ENCODE measurements around the gene KCNB1.

The KCNB1 gene

GRCh38 chr20:49406666-49407065, 75.8 kb downstream of the KCNB1 start:
- no peaks in the 10 kb centered on the region for H3K9me3 ChIP-seq (ENCODE audit: insufficient read depth, low read depth, low read length)
- H3K4me3 ChIP-seq (ENCODE audit: low read length), result no peak overlapping the region
- H3K9ac ChIP-seq (ENCODE audit: low read depth, low read length), result no peak overlapping the region
- H3K27ac ChIP-seq (ENCODE audit: low read depth, low read length), result no peak overlapping the region
- H3K27me3 ChIP-seq (ENCODE audit: insufficient read depth, low read length), result no peaks in the 10 kb centered on the region
- 80% methylated on average over 7 of the region's 9 CpGs for WGBS
- peaks cover 7% of the 10 kb centered on the region; the same call in 1 of the 2 replicates for H3K4me1 ChIP-seq (ENCODE audit: insufficient read depth, low read length)
- no peaks in the 10 kb centered on the region for H3K36me3 ChIP-seq (ENCODE audit: insufficient read depth, low read length)

- H3K4me3 ChIP-seq (ENCODE audit: low read length), result no peak overlapping the region
- no peaks in the 10 kb centered on the region for H3K27me3 ChIP-seq (ENCODE audit: insufficient read depth, low read length)
- 76% methylated on average over 5 of the region's 5 CpGs for WGBS
- H3K4me1 ChIP-seq (ENCODE audit: insufficient read depth, low read length), result peaks cover 7% of the 10 kb centered on the region; the same call in 1 of the 2 replicates
- no peak overlapping the region for H3K27ac ChIP-seq (ENCODE audit: low read depth, low read length)
- no peaks in the 10 kb centered on the region for H3K36me3 ChIP-seq (ENCODE audit: insufficient read depth, low read length)
- H3K9me3 ChIP-seq (ENCODE audit: insufficient read depth, low read depth, low read length), result no peaks in the 10 kb centered on the region
- H3K9ac ChIP-seq (ENCODE audit: low read depth, low read length), result no peak overlapping the region
These were observed 76.8 kb downstream of the KCNB1 start for GRCh38 chr20:49405696-49406095.

- no peak overlapping the region for H3K27ac ChIP-seq (ENCODE audit: low read depth, low read length)
- WGBS, result 50% methylated on average over 8 of the region's 8 CpGs
- no peak overlapping the region for H3K9ac ChIP-seq (ENCODE audit: low read depth, low read length)
- H3K9me3 ChIP-seq (ENCODE audit: insufficient read depth, low read depth, low read length), result no peaks in the 10 kb centered on the region
- H3K4me3 ChIP-seq (ENCODE audit: low read length), result no peak overlapping the region
- no peaks in the 10 kb centered on the region for H3K36me3 ChIP-seq (ENCODE audit: insufficient read depth, low read length)
- H3K4me1 ChIP-seq (ENCODE audit: insufficient read depth, low read length), result peaks cover 7% of the 10 kb centered on the region; the same call in 1 of the 2 replicates
- H3K27me3 ChIP-seq (ENCODE audit: insufficient read depth, low read length), result no peaks in the 10 kb centered on the region
These were observed 77.3 kb downstream of the KCNB1 start for GRCh38 chr20:49405062-49405683.

GRCh38 chr20:49404461-49404860, 78.0 kb downstream of the KCNB1 start:
- 98% methylated on average over 2 of the region's 3 CpGs for WGBS
- Histone ChIP-seq H3K27ac (ENCODE audit: low read depth, low read length) (no peak overlapping the region), H3K4me1 (ENCODE audit: insufficient read depth, low read length) (peaks cover 7% of the 10 kb centered on the region; the same call in 1 of the 2 replicates), H3K36me3 (ENCODE audit: insufficient read depth, low read length) (no peaks in the 10 kb centered on the region), H3K27me3 (ENCODE audit: insufficient read depth, low read length) (no peaks in the 10 kb centered on the region), H3K4me3 (ENCODE audit: low read length) (no peak overlapping the region), H3K9me3 (ENCODE audit: insufficient read depth, low read depth, low read length) (no peaks in the 10 kb centered on the region), H3K9ac (ENCODE audit: low read depth, low read length) (no peak overlapping the region)

- Histone ChIP-seq H3K27me3 (ENCODE audit: insufficient read depth, low read length) (no peaks in the 10 kb centered on the region), H3K4me3 (ENCODE audit: low read length) (no peak overlapping the region), H3K36me3 (ENCODE audit: insufficient read depth, low read length) (no peaks in the 10 kb centered on the region), H3K9me3 (ENCODE audit: insufficient read depth, low read depth, low read length) (no peaks in the 10 kb centered on the region), H3K9ac (ENCODE audit: low read depth, low read length) (no peak overlapping the region), H3K4me1 (ENCODE audit: insufficient read depth, low read length) (peaks cover 7% of the 10 kb centered on the region; the same call in 1 of the 2 replicates), H3K27ac (ENCODE audit: low read depth, low read length) (no peak overlapping the region)
- WGBS, result 79% methylated on average over 9 of the region's 9 CpGs
These were observed 78.6 kb downstream of the KCNB1 start for GRCh38 chr20:49403911-49404310.

GRCh38 chr20:49403012-49403411, 79.5 kb downstream of the KCNB1 start:
- no peak overlapping the region for H3K9ac ChIP-seq (ENCODE audit: low read depth, low read length)
- no peaks in the 10 kb centered on the region for H3K36me3 ChIP-seq (ENCODE audit: insufficient read depth, low read length)
- H3K4me3 ChIP-seq (ENCODE audit: low read length), result no peak overlapping the region
- 88% methylated on average over 2 of the region's 2 CpGs for WGBS
- H3K4me1 ChIP-seq (ENCODE audit: insufficient read depth, low read length), result peaks cover 7% of the 10 kb centered on the region; the same call in 1 of the 2 replicates
- H3K27me3 ChIP-seq (ENCODE audit: insufficient read depth, low read length), result no peaks in the 10 kb centered on the region
- no peaks in the 10 kb centered on the region for H3K9me3 ChIP-seq (ENCODE audit: insufficient read depth, low read depth, low read length)
- no peak overlapping the region for H3K27ac ChIP-seq (ENCODE audit: low read depth, low read length)

- H3K36me3 ChIP-seq (ENCODE audit: insufficient read depth, low read length), result no peaks in the 10 kb centered on the region
- H3K27ac ChIP-seq (ENCODE audit: low read depth, low read length), result no peak overlapping the region
- no peak overlapping the region for H3K9ac ChIP-seq (ENCODE audit: low read depth, low read length)
- H3K27me3 ChIP-seq (ENCODE audit: insufficient read depth, low read length), result no peaks in the 10 kb centered on the region
- WGBS, result 68% methylated on average over 3 of the region's 3 CpGs
- no peaks in the 10 kb centered on the region for H3K9me3 ChIP-seq (ENCODE audit: insufficient read depth, low read depth, low read length)
- no peak overlapping the region for H3K4me3 ChIP-seq (ENCODE audit: low read length)
- H3K4me1 ChIP-seq (ENCODE audit: insufficient read depth, low read length), result peaks cover 7% of the 10 kb centered on the region; the same call in 1 of the 2 replicates
These were observed 81.6 kb downstream of the KCNB1 start for GRCh38 chr20:49400904-49401303.

- no peaks in the 10 kb centered on the region for H3K27me3 ChIP-seq (ENCODE audit: insufficient read depth, low read length)
- WGBS, result 89% methylated on average over 7 of the region's 7 CpGs
- no peak overlapping the region for H3K27ac ChIP-seq (ENCODE audit: low read depth, low read length)
These were observed 82.1 kb downstream of the KCNB1 start for GRCh38 chr20:49400410-49400809.

GRCh38 chr20:49399329-49399728, 83.1 kb downstream of the KCNB1 start:
- WGBS, result 94% methylated on average over 5 of the region's 5 CpGs

More at GRCh38 chr20:49400410-49400809, 82.1 kb downstream of the KCNB1 start:
- no peaks in the 10 kb centered on the region for H3K36me3 ChIP-seq (ENCODE audit: insufficient read depth, low read length)
- no peak overlapping the region for H3K4me3 ChIP-seq (ENCODE audit: low read length)
- peaks cover 7% of the 10 kb centered on the region; the same call in 1 of the 2 replicates for H3K4me1 ChIP-seq (ENCODE audit: insufficient read depth, low read length)
- no peak overlapping the region for H3K9ac ChIP-seq (ENCODE audit: low read depth, low read length)
- H3K9me3 ChIP-seq (ENCODE audit: insufficient read depth, low read depth, low read length), result no peaks in the 10 kb centered on the region

GRCh38 chr20:49398401-49399144, 83.9 kb downstream of the KCNB1 start:
- Histone ChIP-seq H3K36me3 (ENCODE audit: insufficient read depth, low read length) (no peaks in the 10 kb centered on the region), H3K27ac (ENCODE audit: low read depth, low read length) (no peak overlapping the region), H3K27me3 (ENCODE audit: insufficient read depth, low read length) (no peaks in the 10 kb centered on the region), H3K4me1 (ENCODE audit: insufficient read depth, low read length) (no peaks in the 10 kb centered on the region), H3K4me3 (ENCODE audit: low read length) (no peak overlapping the region), H3K9ac (ENCODE audit: low read depth, low read length) (no peak overlapping the region), H3K9me3 (ENCODE audit: insufficient read depth, low read depth, low read length) (no peaks in the 10 kb centered on the region)
- 94% methylated on average over 4 of the region's 4 CpGs for WGBS

More at GRCh38 chr20:49399329-49399728, 83.1 kb downstream of the KCNB1 start:
- Histone ChIP-seq H3K36me3 (ENCODE audit: insufficient read depth, low read length) (no peaks in the 10 kb centered on the region), H3K9ac (ENCODE audit: low read depth, low read length) (no peak overlapping the region), H3K27ac (ENCODE audit: low read depth, low read length) (no peak overlapping the region), H3K4me1 (ENCODE audit: insufficient read depth, low read length) (no peaks in the 10 kb centered on the region), H3K9me3 (ENCODE audit: insufficient read depth, low read depth, low read length) (no peaks in the 10 kb centered on the region), H3K27me3 (ENCODE audit: insufficient read depth, low read length) (no peaks in the 10 kb centered on the region), H3K4me3 (ENCODE audit: low read length) (no peak overlapping the region)

GRCh38 chr20:49397525-49397924, 84.9 kb downstream of the KCNB1 start:
- Histone ChIP-seq H3K27me3 (ENCODE audit: insufficient read depth, low read length) (no peaks in the 10 kb centered on the region), H3K9me3 (ENCODE audit: insufficient read depth, low read depth, low read length) (no peaks in the 10 kb centered on the region), H3K36me3 (ENCODE audit: insufficient read depth, low read length) (no peaks in the 10 kb centered on the region), H3K4me1 (ENCODE audit: insufficient read depth, low read length) (no peaks in the 10 kb centered on the region), H3K4me3 (ENCODE audit: low read length) (no peak overlapping the region), H3K9ac (ENCODE audit: low read depth, low read length) (no peak overlapping the region), H3K27ac (ENCODE audit: low read depth, low read length) (no peak overlapping the region)
- WGBS, result 86% methylated on average over 6 of the region's 6 CpGs
